ENCODE data around the gene IFIT5.
"Not testable (repeated sequence)": the region's sequence is repeated elsewhere in the genome, so short reads cannot be mapped to it uniquely, and the experiment has no call there.

The IFIT5 gene, protein sequence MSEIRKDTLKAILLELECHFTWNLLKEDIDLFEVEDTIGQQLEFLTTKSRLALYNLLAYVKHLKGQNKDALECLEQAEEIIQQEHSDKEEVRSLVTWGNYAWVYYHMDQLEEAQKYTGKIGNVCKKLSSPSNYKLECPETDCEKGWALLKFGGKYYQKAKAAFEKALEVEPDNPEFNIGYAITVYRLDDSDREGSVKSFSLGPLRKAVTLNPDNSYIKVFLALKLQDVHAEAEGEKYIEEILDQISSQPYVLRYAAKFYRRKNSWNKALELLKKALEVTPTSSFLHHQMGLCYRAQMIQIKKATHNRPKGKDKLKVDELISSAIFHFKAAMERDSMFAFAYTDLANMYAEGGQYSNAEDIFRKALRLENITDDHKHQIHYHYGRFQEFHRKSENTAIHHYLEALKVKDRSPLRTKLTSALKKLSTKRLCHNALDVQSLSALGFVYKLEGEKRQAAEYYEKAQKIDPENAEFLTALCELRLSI

GRCh38 chr10:89414146-89414878 is at the start of gene IFIT5:
Gene IFIT5, plus strand, starts transcription at chr10:89414568. Its CDS starts 231 bp downstream, at chr10:89414799.
- no peak for DNase-seq

DNA sequence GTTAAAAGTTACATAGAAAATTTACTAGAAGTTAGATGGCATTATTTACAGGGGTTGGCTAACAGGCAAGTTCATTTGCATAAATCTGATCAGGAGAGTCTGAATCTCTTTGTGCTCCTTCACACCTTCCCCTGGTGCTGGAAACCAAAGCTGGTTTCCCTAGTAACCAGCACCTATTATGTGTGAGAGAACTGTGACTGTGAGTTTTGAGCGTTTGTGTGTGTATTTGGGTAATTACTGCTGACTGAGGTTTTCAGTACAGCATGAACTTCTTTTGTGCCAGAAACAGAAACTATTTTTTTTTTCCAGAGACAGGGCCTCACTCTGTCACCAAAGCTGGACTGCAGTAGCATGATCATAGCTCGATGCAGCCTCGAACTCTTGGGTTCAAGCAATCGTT is 46.8 kb upstream of the IFIT5 start:
- DNase-seq = no peak

DNA sequence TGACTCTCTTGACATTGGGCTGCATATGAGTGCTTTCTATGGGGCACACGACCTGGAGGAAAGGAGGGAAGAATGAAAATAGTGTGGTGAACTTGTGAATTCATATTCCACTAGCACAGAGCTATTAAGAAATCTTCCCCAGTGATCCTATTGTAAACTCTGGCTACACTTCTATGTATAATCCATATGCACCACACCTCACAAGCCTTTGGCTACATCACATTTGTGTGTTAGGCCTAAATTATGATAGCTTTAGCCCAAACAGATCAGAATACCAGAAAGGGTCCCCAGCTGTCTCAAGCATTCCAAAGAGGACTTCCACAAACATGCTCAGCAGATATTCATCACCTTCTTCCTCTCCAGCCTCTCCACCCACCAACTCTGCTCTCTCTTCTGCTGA is 46.2 kb upstream of the IFIT5 start:
- no peak for DNase-seq

DNA sequence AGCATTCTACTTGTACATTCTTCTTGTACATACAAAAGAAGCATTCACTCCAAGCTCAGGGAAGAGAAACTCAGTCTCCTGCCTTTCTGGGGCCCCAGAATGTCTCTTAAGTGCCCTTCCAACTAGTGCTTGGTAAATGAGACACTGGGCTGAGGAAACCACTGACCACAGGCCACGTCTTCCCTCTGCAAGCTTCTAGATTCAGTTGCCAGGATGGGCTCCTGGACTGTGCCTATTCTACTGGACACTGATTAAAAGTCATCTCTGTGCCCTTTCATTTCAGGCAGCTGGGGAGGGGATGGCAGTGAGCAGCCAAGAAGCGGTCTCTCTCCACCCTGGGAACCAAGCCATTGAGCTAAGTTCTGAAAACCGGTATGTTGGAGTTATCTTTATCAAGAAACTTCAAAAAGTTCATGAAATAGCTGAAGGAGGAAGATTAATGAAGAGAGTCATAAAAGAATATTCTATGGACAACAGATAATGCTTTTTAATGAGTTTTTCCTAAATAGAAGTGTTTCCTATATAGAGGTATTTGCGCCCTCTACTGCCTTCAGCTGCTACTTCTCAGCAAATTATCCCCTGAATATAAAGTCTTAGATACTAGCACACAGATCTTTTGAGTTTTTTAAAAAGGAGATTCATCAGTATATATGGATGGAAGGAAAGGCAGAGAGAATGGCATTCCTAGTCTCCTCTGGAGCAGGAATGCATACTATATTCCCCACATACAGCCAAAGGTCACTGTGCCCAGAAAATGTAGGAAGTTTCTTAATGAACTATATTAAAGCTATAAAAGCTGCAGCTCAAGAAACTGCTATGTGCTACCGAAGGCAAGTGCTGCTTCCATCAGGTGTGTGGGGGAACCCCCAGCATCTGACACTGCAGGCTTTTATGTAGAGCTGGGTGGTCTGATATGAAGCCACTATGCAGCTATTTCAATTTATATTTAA is 44.9 kb upstream of the IFIT5 start:
- no peak for DNase-seq

- DNase-seq = no peak
Observed at GRCh38 chr10:89371079-89371478, 43.3 kb upstream of the IFIT5 start.

- DNase-seq = no peak
Observed at GRCh38 chr10:89371987-89372386, 42.4 kb upstream of the IFIT5 start.

DNA sequence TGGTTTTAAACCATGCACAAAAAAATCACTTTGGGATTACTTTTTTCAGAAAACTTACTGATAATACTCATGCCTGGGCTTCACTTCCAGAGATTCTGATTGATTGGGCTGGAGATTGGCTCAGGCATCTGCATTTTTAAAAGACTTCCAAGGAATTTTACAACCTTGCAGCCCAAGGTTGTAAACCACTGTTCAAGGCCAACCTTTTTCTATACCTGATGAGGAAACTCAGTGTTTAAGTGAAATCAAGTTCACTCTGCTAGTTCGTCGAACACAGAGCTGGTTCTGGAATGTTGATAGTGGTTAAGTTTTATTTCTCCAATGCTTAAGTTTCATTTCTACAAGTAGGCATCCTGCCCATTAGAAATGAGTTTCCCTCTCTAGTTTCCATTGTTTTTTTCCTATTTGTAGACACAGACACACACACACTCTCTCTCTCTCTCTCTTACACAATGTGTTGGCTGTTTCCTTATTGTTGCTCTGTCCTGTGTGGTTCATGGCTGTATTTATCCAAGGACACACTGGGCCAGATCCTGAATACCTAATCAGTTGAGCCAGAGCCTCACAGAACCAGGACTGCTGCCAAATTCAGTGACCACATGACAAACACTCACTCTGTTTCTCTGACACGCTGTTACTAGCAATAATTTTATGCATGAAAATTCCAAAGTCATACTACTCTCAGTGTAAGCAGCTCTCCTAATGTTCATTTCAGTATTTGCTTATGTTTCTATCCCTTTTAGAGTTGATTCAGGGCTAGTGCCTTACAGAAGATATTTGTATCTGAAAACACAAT is 40.3 kb upstream of the IFIT5 start:
- DNase-seq = no peak

DNA sequence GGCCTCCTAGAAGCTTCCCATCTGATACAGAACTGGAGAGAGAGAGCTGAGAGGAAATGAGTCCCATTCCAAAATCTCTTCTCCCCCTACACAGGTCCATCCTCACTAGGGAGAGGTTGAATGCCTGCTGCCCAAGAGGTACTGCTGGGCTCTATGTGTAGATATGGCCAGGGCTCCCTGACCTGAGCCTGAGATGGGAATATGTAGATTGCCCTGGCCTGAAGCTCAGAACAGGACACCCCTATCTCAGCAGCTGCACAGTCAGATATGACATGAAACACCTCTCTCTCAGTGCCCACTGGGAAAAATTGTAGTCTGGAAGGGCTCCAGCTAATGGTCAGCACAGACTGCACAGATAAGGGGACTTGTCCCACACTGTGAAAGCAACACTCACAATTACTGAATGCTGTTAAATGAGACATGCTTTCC is 39.6 kb upstream of the IFIT5 start:
- no peak for DNase-seq

DNA sequence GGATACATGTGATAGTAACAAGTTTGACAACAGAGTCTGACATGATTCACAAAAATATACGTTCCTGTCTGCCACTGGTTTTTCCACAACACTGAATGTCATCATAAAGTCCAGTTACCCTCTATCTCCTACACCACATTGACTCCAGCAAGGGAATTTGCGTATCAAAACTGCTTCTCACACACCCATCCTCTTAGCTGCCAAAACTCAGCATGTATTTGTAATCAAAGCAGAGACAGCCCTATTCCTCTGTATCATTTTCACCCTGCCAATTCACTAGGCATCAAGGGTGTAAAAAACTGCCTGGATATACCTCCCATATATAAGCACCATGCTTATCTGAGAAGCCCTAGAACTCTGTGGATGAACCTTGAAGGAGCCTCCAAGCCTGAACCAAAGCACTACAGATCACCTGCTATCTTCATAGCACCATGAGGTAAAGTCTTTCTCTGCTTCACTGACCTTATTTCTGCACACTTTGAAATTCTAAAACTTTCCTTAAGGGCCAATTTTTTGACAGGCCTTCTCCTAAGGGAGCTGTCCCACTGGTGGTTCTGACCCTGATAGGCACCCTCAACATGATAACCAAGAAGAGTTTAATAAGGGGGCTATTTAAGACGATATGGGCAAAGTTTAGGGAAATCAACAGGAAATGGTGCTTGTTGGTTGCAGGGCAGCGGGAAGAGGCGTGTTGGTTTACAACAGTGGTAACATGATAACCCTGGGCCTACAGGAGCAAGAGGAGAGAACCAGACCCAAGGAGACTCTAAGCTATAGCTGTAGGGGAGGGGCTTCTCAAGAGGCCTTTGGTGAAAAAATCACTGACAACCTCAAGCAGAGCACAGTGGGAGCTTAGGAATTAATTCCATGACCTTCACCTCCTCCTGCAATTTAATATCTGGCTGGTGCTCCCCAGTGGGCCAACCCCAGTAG is 36.4 kb upstream of the IFIT5 start, which contains the start of gene IFIT1B:
IFIT1B (plus strand) TSS at position 352 of the 933 bp plus-strand sequence; CDS start at position 432, 80 bp downstream.
- no peak for DNase-seq

DNA sequence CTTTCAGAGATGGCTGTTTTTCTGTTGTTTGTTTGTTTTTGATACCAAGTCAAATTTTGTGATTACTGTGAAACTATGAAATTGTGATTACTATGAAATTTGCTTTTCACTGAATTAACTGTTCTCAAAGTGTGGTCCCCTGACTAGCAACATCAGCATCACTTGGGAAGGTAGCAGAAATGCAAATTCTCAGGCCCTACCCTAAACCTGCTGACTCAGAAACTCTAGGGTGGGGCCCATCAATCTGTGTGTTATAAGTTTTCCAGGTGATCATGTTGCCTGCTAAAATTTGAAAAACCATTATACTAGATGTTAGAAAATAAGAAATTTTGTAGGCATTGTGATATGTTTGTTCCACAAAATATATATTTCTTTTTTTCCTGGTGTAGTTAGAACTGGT is 35.3 kb upstream of the IFIT5 start:
- no peak for DNase-seq

DNA sequence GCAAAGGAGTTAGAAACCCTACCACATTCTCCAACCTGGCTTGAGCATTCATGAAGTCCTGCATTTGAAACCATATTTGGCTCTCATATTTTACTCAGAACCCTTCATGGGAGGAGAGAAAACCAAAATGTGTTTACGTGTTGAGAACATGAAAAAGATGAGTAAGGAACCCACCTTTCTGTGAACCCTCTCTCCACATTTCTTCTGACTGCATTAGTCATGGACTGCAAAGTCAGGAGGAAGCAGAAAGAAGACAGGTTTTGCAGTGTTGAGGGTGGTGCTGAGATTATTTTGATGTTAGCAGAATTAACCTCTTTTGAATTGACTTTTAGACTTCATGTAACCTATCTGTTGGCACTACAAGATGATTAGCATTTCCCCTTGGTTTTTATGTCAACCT is 31.6 kb upstream of the IFIT5 start:
- DNase-seq = no peak

DNA sequence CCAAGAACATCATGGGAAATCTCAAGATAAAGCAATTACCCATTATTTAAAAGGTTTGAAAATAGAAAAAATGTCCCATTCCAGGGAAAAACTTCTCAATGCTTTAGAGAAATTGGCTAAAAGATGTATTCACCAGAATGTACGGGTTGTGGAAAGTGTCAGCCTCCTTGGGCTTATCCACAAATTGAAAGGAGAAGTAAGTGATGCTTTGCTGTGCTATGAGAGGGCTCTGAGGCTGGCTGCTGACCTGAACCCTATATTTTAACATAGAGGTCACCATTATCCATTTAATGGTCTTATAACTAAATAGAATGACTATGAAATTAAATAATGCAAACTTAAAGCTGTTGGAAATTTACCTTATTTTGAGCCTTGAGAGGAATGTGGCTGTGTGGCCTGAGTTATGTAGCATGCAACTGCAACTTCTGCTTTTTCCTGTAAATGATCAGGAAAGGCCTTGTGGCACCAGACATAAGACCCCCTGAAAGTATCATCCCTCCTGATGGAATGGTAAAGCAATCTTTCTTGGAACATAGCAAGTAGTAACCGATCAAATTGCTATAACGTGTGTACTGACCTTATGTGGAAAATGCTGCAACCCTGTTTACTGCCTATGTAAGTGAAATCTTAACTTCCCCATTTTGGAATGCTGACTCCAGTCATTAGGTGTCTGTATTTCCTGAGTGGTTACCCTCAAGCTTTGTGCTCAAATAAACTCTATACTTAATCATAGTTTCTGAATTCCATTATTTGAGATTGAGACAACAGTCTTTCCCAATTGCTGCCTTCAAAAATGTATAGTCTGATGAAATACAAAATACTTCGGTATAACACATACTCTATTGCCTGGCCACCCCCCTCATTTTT is 29.7 kb upstream of the IFIT5 start:
- DNase-seq = no peak

GRCh38 chr10:89388806-89389205 is 25.6 kb upstream of the IFIT5 start:
- DNase-seq = no peak

- DNase-seq = no peak
Observed at GRCh38 chr10:89389254-89389653, 25.1 kb upstream of the IFIT5 start.

DNA sequence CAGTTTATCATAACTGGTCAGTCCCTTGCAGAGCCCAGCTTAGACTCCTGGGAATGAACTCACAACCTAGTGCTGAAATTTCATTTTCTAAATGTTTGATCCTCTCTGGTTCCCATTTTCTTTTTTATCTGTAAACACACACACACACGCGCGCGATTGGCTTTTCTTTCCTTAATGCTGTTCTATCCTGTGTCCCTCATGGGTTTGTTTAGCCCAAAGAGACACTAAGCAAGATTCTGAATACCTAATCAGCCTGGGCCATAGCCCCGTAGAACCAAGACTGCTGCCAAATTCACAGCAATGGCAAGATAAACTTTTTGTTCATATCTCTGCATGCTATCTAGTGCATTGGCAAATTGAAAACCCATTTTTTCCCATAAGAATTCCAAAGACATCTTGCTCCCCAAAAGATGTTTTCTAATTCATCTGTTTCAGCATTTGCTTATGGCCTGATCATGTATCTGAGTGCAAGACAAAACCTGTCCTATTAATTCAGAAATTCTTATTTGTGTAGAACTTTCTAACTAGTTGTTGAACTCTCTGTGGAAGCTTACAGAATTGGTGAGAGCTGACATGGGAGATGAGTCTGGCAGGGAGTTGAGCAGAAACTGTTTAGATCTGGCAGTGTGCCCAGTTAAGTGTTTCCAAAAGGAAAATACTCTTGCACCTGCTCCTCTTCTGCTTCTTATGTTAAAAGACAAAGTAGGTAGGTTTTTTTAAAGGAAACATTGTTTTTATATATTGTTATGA is 23.7 kb upstream of the IFIT5 start:
- DNase-seq = no peak

GRCh38 chr10:89391226-89391576 is 23.2 kb upstream of the IFIT5 start:
- DNase-seq = not testable (repeated sequence)

DNA sequence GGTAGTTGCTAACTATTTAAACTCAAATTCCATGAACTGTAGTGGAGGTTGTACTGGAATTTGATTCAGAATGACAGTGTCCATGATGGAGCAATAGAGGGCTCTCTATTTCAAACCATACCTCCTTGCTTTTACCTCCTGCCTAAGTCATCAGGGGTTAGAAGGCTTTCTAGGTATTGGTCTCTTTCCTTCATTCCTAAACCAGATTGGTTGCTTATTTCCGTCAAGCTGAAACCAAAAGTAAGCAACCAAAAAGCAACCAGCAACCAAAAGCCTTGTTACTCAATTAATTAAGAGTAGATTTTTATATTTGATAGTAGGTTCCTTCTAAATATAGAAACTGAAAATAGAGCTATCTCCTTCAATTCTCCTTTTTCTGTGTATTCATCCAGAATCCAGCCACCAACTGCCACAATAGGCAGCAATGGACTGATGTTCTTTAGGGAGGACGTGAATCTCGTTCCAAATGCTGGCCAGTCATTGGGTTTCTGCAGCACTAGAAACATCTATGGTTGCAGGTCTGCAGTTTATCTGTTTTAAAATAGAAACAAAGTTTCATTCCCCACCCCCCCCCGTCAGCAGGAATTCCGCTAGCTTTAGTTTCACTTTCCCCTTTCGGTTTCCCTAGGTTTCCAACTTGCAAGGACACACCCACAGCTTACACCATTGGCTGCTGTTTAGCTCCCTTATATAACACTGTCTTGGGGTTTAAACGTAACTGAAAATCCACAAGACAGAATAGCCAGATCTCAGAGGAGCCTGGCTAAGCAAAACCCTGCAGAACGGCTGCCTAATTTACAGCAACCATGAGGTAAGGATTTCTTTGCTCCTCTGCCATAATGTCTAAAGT is 22.2 kb upstream of the IFIT5 start, which contains the start of gene IFIT1:
IFIT1 (plus strand) TSS at position 717 of the 850 bp plus-strand sequence; CDS start at position 807, 90 bp downstream.
- DNase-seq = no peak

GRCh38 chr10:89392974-89393373 is 21.4 kb upstream of the IFIT5 start:
- no peak for DNase-seq

Data from NCI-H2081 treated with DMSO at 0.1 percent for 48 hours (cell line).